HepG2 (cell line): ENCODE data around the gene MTUS2. TPM values are rescaled to one million over a fixed set of nuclear protein-coding genes. Genes with fewer than 3 reads are reported as not detected.

Experiments
- ATAC-seq: fragments of 200-7000 bp; cut with Tn5 transposase; 3 replicates; pipeline ENCODE4 v1.9.1; 2020; ENCODE audit warnings: mild to moderate bottlenecking, moderate library complexity
- BruUV-seq: library from RNA; stranded (reverse); fragments of 400-500 nt; replicated peaks from 2 replicates; lab custom pipeline; 2021; lab: Mats Ljungman, UMichigan
- CTCF ChIA-PET: fragments of 300-600 bp; formaldehyde crosslinking; extraction: SDS; loops from one replicate; lab custom pipeline; 2021; ENCODE audit warnings: low total read pairs, inconsistent platforms, low intra/inter-chr PET ratio; lab: Yijun Ruan, JAX
- POLR2A ChIA-PET: fragments of 350-600 bp; sonication (Branson Sonifier 250); formaldehyde crosslinking; loops from one replicate; lab custom pipeline; 2020; ENCODE audit warnings: antibody characterized with exemption, inconsistent platforms; lab: Yijun Ruan, JAX
- DNase-seq: peaks from one replicate; pipeline ENCODE4 v3.0.0-alpha.2; 2015; ENCODE audit warnings: low spot score
- FAIRE-seq: peaks from 3 replicates; lab custom pipeline; 2011; peaks lifted over from hg19 to GRCh38; lab: Jason Lieb, UNC
- H2AFZ ChIP-seq: one replicate; pipeline ENCODE4 v1.6.1; 2011; ENCODE audit warnings: low read length, inconsistent platforms
- H3K27ac ChIP-seq: fragments of 300-600 bp; 3 replicates; pipeline ENCODE4 v1.8.0; 2011; ENCODE audit warnings: mixed run types, mild to moderate bottlenecking, mixed read lengths, low read length, inconsistent platforms; ENCODE audit not compliant: insufficient read depth; ENCODE audit errors: extremely low read length
- H3K27me3 ChIP-seq, 2 experiments: fragments of 200-600 bp in 1 of 2; 2 replicates in 1 of 2; 3 replicates in 1 of 2; pipeline versions ENCODE4 v1.6.0 to v1.8.0; 2011; ENCODE audit warnings: low read length in 2 of 2, mild to moderate bottlenecking in 2 of 2, moderate library complexity in 2 of 2, inconsistent platforms in 1 of 2; ENCODE audit not compliant: insufficient read depth in 2 of 2, control insufficient read depth in 1 of 2
- H3K36me3 ChIP-seq, 2 experiments: fragments of 200-600 bp in 1 of 2; replicated peaks in 1 of 2; 2 replicates in 1 of 2; 3 replicates in 1 of 2; pipeline versions ENCODE4 v1.5.1 to v1.8.0; 2011; ENCODE audit warnings: low read length in 2 of 2, inconsistent platforms in 1 of 2; ENCODE audit not compliant: insufficient read depth in 2 of 2, control insufficient read depth in 1 of 2
- H3K4me1 ChIP-seq: 2 replicates; pipeline ENCODE4 v1.5.1; 2012; ENCODE audit warnings: low read length, inconsistent platforms; ENCODE audit not compliant: insufficient read depth
- H3K4me2 ChIP-seq: 2 replicates; pipeline ENCODE4 v1.6.0; 2011; ENCODE audit warnings: low read depth, low read length, inconsistent platforms
- H3K4me3 ChIP-seq, 3 experiments: fragments of 200-600 bp in 1 of 3; sonication (generic), shearing (Covaris generic) in 1 of 3; replicated peaks in 1 of 3; 2 replicates each; pipeline ENCODE4 v1.5.1; 2011 to 2016; ENCODE audit warnings: low read length in 3 of 3, inconsistent platforms in 2 of 3, low read depth in 2 of 3, mild to moderate bottlenecking in 2 of 3, control low read depth in 1 of 3, mixed read lengths in 1 of 3; ENCODE audit not compliant: insufficient read depth in 1 of 3
- H3K79me2 ChIP-seq: one replicate; pipeline ENCODE4 v1.6.1; 2011; ENCODE audit warnings: low read length, inconsistent platforms; ENCODE audit not compliant: insufficient read depth
- H3K9ac ChIP-seq: 2 replicates; pipeline ENCODE4 v1.6.0; 2011; ENCODE audit warnings: mild to moderate bottlenecking, low read depth, low read length, inconsistent platforms; ENCODE audit not compliant: insufficient read depth
- H3K9me3 ChIP-seq: 2 replicates; pipeline ENCODE4 v1.5.1; 2012; ENCODE audit warnings: mild to moderate bottlenecking, low read length
- H4K20me1 ChIP-seq: 2 replicates; pipeline ENCODE4 v1.6.0; 2011; ENCODE audit warnings: inconsistent platforms, mild to moderate bottlenecking, low read length, moderate library complexity; ENCODE audit not compliant: insufficient read depth
- ARNT ChIP-seq: fragments of 450-650 bp; IDR thresholded peaks from 2 replicates; pipeline ENCODE4 v1.6.1; 2017
- MAF1 ChIP-seq: sonication (generic); formaldehyde crosslinking; IDR thresholded peaks from 2 replicates; pipeline ENCODE4 v1.5.0; 2020; ENCODE audit warnings: missing genetic modification reagents, borderline replicate concordance
- MTF1 ChIP-seq: sonication (generic); formaldehyde crosslinking; IDR thresholded peaks from 2 replicates; pipeline ENCODE4 v1.5.0; 2020; ENCODE audit warnings: missing genetic modification reagents
- RFX3 ChIP-seq: IDR thresholded peaks from 2 replicates; pipeline ENCODE4 v1.6.1; 2016; ENCODE audit warnings: missing biosample characterization, missing genetic modification reagents
- ZFP62 ChIP-seq: sonication (generic); formaldehyde crosslinking; IDR thresholded peaks from 2 replicates; pipeline ENCODE4 v1.4.0; 2020; ENCODE audit warnings: missing genetic modification reagents
- ZNF44 ChIP-seq: sonication (generic); formaldehyde crosslinking; IDR thresholded peaks from 2 replicates; pipeline ENCODE4 v1.5.1; 2020; ENCODE audit warnings: mild to moderate bottlenecking, missing genetic modification reagents
- ZNF543 ChIP-seq: sonication (generic); formaldehyde crosslinking; IDR thresholded peaks from 2 replicates; pipeline ENCODE4 v1.4.0; 2020; ENCODE audit warnings: mild to moderate bottlenecking, missing genetic modification reagents
- ZNF740 ChIP-seq: sonication (generic); formaldehyde crosslinking; IDR thresholded peaks from 2 replicates; pipeline ENCODE4 v1.4.0; 2020; ENCODE audit warnings: missing genetic modification reagents
- WGBS: methylation state at CpG from one replicate; pipeline ENCODE4 v1.1.6; 2017; ENCODE audit warnings: low lambda C conversion rate; 5-methylcytosine and 5-hydroxymethylcytosine counted together
- in situ Hi-C: cut with HindIII; loops from 2 replicates; pipeline ENCODE4 v1.10.0; 2017; ENCODE audit warnings: low pct_unique_long_range_greater_than_20kb; ENCODE audit not compliant: extremely low pct_ligation_motif_present
- intact Hi-C: fragments of 100-400 bp; cut with micrococcal nuclease; formaldehyde crosslinking; loops from one replicate; pipeline ENCODE4 v1.10.0; 2022; ENCODE audit not compliant: unreplicated experiment
- polyA plus RNA-seq, 8 experiments: library from polyadenylated mRNA; depleted of rRNA in 3 of 8; stranded (reverse) in 7 of 8; unstranded in 1 of 8; fragments of >200 nt; fragmentation: Illumina TruSeq in 4 of 8; extraction: Trizol in 4 of 8; gene quantifications; 2 replicates each; pipeline versions ENCODE4 v1.2.1 to v1.2.3, GENCODE V29; 2011 to 2016; ENCODE audit warnings: low read depth in 4 of 8, missing spikeins in 1 of 8, mixed read lengths in 1 of 8; ENCODE audit not compliant: insufficient read depth in 1 of 8
- total RNA-seq, 5 experiments: library from RNA; depleted of rRNA; stranded (reverse); fragments of >200 nt; fragmentation: Illumina TruSeq; extraction: Trizol; gene quantifications; 2 replicates each; pipeline ENCODE4 v1.2.3, GENCODE V29; 2016; ENCODE audit warnings: low read depth in 1 of 5
- TF ChIP-seq, protein P1 (sequence below): sonication (generic); formaldehyde crosslinking; IDR thresholded peaks from 2 replicates; pipeline ENCODE4 v1.4.0; 2020; ENCODE audit warnings: mild to moderate bottlenecking, missing genetic modification reagents
- TF ChIP-seq, protein P2 (sequence below): sonication (generic); formaldehyde crosslinking; conservative IDR thresholded peaks from 2 replicates; pipeline ENCODE4 v1.8.1; 2023; ENCODE audit warnings: missing genetic modification reagents
- TF ChIP-seq, protein P3 (sequence below): sonication (generic); formaldehyde crosslinking; IDR thresholded peaks from 2 replicates; pipeline ENCODE4 v1.4.0; 2020; ENCODE audit warnings: missing genetic modification reagents, low read depth, mild to moderate bottlenecking, borderline replicate concordance

The MTUS2 gene
- total and polyA plus RNA-seq, 2 of the 13 experiments (the other 11 are each of a cell fraction or from before 2014, with no cell fraction given), result not detected

DNA sequence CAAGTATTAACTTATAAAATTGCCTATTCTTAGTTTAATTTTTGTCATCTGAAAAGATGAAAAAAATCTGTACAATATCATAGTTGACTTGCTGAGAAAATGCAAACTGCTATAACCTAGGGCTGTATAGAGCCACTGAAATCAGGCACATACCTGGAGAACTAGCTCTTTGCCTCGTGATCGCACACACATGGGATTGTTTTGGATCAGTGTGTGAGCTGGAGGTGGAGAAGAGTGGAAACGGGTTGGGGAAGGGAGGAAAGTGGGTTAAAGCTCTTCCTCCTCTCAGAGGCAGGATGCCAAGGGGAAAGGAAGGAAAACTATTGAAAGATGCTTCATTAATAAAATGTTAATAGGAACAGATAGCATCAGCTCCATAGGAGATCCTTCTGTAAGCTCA lies 2.7 kb downstream of the MTUS2 start:
- FAIRE-seq (no peak), DNase-seq (no peak), ATAC-seq (no peak)
- in situ Hi-C loops, result loop anchor here (10.0 to 25.0 kb wide), 2 partner anchors 552 to 890 kb away; no protein-coding TSS in a partner anchor
- no peaks in the 10 kb centered on the region for H3K36me3 ChIP-seq
- peaks cover 0 to 9% of the 10 kb centered on the region in 2 experiments; a peak in 2 of 5 replicates for H3K27me3 ChIP-seq
- no peak overlapping the region for H3K27ac ChIP-seq
- intact Hi-C loops, result no loop called here
- H3K4me1 ChIP-seq, result no peaks in the 10 kb centered on the region
- H3K9ac ChIP-seq, result no peak overlapping the region
- H4K20me1 ChIP-seq, result no peaks in the 10 kb centered on the region
- no peak overlapping the region for H3K4me3 ChIP-seq
- H3K79me2 ChIP-seq, result no peaks in the 10 kb centered on the region
- ChIA-PET CTCF (no interaction called here), POLR2A (no interaction called here)
- no peak overlapping the region for H2AFZ ChIP-seq
- WGBS, result 0% methylated on average over 3 of the region's 3 CpGs
- no TSS peak for BruUV-seq
- H3K9me3 ChIP-seq, result no peaks in the 10 kb centered on the region
- no peak for TF ChIP-seq ZFP62 (CRISPR knock-in tag)
- TF ChIP-seq MTF1 (CRISPR knock-in tag), result no peak
- no peak for TF ChIP-seq MAF1 (CRISPR knock-in tag)
- TF ChIP-seq, protein P1, sequence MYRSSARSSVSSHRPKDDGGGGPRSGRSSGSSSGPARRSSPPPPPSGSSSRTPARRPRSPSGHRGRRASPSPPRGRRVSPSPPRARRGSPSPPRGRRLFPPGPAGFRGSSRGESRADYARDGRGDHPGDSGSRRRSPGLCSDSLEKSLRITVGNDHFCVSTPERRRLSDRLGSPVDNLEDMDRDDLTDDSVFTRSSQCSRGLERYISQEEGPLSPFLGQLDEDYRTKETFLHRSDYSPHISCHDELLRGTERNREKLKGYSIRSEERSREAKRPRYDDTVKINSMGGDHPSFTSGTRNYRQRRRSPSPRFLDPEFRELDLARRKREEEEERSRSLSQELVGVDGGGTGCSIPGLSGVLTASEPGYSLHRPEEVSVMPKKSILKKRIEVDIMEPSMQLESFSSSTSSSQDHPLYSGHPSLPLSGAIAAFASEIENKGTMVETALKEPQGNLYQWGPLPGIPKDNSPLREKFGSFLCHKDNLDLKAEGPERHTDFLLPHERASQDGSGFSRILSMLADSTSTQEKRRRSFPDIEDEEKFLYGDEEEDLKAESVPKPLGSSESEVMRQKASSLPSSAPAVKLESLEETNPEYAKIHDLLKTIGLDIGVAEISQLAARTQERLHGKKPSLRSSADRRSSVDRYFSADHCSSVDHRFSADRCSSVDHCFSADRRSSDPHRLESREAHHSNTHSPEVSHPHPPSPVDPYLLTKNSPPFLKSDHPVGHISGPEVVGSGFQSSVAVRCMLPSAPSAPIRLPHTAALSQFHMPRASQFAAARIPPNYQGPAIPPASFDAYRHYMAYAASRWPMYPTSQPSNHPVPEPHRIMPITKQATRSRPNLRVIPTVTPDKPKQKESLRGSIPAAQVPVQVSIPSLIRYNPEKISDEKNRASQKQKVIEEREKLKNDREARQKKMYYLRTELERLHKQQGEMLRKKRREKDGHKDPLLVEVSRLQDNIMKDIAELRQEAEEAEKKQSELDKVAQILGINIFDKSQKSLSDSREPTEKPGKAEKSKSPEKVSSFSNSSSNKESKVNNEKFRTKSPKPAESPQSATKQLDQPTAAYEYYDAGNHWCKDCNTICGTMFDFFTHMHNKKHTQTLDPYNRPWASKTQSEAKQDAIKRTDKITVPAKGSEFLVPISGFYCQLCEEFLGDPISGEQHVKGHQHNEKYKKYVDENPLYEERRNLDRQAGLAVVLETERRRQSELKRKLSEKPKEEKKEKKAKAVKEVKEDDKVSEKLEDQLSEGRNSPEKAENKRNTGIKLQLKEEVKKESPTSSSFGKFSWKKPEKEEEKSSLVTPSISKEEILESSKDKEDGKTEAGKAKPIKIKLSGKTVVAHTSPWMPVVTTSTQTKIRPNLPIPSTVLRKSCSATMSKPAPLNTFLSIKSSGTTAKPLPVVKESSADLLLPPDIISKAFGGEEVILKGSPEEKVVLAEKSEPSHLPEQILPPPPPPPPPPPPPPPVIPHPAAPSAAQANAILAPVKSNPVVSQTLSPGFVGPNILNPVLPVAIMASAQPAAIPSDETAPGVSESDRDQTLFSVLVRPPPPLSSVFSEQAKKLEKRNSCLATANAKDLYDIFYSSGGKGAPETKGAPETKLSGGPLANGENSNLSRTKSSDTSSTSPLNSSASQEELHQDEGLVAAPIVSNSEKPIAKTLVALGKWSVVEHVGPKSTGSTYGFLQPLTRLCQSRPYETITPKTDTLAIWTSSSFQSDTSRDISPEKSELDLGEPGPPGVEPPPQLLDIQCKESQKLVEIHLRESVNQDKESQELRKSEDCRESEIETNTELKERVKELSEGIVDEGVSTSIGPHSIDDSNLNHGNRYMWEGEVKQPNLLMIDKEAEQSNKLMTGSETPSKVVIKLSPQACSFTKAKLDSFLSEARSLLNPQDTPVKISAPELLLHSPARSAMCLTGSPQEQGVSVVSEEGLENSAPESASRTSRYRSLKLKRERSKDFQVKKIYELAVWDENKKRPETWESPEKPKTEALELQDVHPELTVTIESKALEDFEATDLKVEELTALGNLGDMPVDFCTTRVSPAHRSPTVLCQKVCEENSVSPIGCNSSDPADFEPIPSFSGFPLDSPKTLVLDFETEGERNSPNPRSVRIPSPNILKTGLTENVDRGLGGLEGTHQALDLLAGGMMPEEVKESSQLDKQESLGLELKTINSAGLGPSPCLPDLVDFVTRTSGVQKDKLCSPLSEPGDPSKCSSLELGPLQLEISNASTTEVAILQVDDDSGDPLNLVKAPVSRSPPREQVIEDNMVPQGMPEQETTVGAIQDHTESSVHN (CRISPR knock-in tag), result no peak
- TF ChIP-seq, protein P2, sequence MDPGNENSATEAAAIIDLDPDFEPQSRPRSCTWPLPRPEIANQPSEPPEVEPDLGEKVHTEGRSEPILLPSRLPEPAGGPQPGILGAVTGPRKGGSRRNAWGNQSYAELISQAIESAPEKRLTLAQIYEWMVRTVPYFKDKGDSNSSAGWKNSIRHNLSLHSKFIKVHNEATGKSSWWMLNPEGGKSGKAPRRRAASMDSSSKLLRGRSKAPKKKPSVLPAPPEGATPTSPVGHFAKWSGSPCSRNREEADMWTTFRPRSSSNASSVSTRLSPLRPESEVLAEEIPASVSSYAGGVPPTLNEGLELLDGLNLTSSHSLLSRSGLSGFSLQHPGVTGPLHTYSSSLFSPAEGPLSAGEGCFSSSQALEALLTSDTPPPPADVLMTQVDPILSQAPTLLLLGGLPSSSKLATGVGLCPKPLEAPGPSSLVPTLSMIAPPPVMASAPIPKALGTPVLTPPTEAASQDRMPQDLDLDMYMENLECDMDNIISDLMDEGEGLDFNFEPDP (CRISPR knock-in tag), result no peak
- no peak for TF ChIP-seq RFX3 (CRISPR knock-in tag)
- no peak for TF ChIP-seq ARNT
- TF ChIP-seq ZNF44 (CRISPR knock-in tag), result no peak
- no peak for TF ChIP-seq ZNF543
- TF ChIP-seq, protein P3, sequence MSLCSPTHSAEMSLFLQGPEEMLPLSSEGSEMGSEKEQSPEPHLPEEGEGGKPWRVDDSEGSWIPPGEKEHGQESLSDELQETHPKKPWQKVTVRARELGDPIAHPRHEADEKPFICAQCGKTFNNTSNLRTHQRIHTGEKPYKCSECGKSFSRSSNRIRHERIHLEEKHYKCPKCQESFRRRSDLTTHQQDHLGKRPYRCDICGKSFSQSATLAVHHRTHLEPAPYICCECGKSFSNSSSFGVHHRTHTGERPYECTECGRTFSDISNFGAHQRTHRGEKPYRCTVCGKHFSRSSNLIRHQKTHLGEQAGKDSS (CRISPR knock-in tag), result no peak
- no peak for TF ChIP-seq ZNF740 (CRISPR knock-in tag)
- no peak overlapping the region for H3K4me2 ChIP-seq
